Measurements from ENCODE around the gene FMR1.

The FMR1 gene

GRCh38 chrX:147916375-147916968 is 4.8 kb downstream of the FMR1 start:
- DNase-seq, result no peak

GRCh38 chrX:147917700-147918695 is 6.3 kb downstream of the FMR1 start:
- no peak for DNase-seq

- DNase-seq, result no peak
Observed at GRCh38 chrX:147920161-147920666, 8.5 kb downstream of the FMR1 start.

GRCh38 chrX:147923605-147924004 is 11.9 kb downstream of the FMR1 start:
- DNase-seq, result no peak

GRCh38 chrX:147927256-147927655 is 15.5 kb downstream of the FMR1 start:
- no peak for DNase-seq

- DNase-seq, result no peak
Observed at GRCh38 chrX:147933815-147934214, 22.1 kb downstream of the FMR1 start.

GRCh38 chrX:147935156-147935758 is 23.5 kb downstream of the FMR1 start:
- no peak for DNase-seq

- no peak for DNase-seq
Observed at GRCh38 chrX:147945286-147945685, 33.6 kb downstream of the FMR1 start.

- DNase-seq, result no peak
Observed at GRCh38 chrX:147948531-147948930, 36.8 kb downstream of the FMR1 start.

- no peak for DNase-seq
Observed at GRCh38 chrX:147950352-147950751, 38.6 kb downstream of the FMR1 start.

GRCh38 chrX:147953976-147954375 is 42.3 kb downstream of the FMR1 start:
- DNase-seq, result no peak

- DNase-seq, result no peak
Observed at GRCh38 chrX:147957291-147957690, 45.6 kb downstream of the FMR1 start.

GRCh38 chrX:147958291-147958690 is 46.6 kb downstream of the FMR1 start:
- DNase-seq, result no peak

GRCh38 chrX:147960722-147961121 is 49.0 kb downstream of the FMR1 start:
- DNase-seq, result no peak

- DNase-seq, result no peak
Observed at GRCh38 chrX:147962476-147962875, 50.8 kb downstream of the FMR1 start.

GRCh38 chrX:147978931-147979330 is 67.2 kb downstream of the FMR1 start:
- DNase-seq, result no peak

- no peak for DNase-seq
Observed at GRCh38 chrX:147981038-147981752, 69.5 kb downstream of the FMR1 start, which contains the start of gene FMR1NB. Gene FMR1NB, plus strand, starts transcription at chrX:147981337. Its CDS starts 66 bp downstream, at chrX:147981403.

All from femur (tissue), 1 donor.